GM12875 (cell line): ENCODE measurements around the gene ELF5.

Experiments used
- H3K4me3 ChIP-seq: one replicate; pipeline ENCODE4 v1.5.1; 2011; ENCODE audit warnings: low read depth, low read length, control low read depth
- CTCF ChIP-seq: IDR thresholded peaks from 2 replicates; pipeline ENCODE4 v1.5.1; 2011; ENCODE audit warnings: low read depth, mild to moderate bottlenecking, control low read depth, inconsistent platforms, low read length, moderate library complexity, borderline replicate concordance; ENCODE audit not compliant: insufficient read depth

Gene ELF5

DNA sequence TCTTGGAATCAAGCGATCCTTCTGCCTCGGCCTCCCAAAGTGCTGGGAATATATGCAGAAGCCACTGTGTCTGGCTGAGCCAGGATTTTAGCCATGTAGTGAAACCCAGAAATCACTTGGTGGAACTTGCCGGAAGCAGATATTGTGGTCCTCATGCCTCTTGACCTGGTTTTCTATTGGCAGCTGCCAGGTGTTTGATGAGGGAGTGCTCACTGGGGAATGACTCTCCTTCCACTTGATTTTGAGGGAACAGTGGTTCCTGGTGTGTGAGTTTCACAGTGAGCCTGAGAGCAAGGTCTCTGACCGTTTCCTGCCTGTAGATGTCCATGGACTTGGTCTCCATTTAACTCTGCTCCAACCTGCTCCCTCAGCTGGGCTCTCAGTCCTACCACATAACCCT lies 34.7 kb upstream of the ELF5 start:
- no peak for TF ChIP-seq CTCF
- no peak overlapping the region for H3K4me3 ChIP-seq

DNA sequence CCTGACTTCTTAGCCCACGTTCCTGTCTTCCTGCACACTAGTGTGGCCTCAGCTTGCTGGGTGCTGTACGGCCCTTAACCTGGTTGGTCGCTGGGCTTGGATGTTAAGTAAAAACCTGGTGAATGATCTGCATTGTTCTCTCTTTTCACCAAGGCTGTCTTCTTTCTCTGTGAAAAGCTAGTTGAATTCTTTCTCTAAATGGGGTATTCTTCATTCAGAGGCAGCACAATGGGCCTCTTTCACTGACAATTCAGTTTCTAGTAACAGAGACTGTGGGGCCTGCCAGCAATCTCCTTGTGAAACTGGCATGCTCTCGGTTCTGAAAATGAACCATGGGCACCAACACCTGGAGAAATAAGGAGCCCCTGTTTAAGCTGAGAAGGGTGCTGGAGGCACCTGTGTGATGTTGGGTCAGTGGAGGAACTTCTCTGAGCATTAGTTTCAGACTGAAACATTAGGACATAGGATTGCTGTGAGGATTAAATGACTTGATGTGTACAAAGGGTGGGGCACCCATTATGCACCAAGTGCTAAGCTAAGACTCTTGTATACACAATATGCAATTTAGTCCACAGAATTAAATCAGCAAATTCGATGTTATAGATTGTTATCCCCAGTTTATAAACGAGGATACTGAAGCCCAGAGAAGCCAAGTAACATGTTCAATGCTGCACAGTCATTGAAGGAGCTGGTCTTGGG lies 33.1 kb upstream of the ELF5 start:
- no peak for TF ChIP-seq CTCF
- H3K4me3 ChIP-seq, result no peak overlapping the region

DNA sequence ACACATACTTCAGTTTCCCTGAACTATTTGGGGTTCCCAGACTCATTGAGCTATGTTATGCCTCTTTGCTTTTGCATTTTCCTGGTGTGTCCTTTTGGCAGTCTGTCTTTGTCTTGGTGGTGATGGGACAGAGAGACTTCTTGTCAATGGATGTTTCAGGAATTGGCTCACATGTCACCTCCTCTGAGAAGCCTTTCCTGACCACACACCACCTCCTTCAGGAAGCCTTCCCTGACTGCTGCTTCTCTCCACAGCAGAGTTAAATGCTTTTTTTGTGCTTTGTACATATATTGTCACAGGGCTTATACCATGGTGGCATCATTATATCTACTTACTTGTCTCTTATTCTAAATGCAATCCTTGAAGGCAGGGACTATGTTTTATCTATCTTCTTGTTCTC lies 28.5 kb upstream of the ELF5 start:
- no peak for TF ChIP-seq CTCF
- no peak overlapping the region for H3K4me3 ChIP-seq

- TF ChIP-seq CTCF, result no peak
Observed at GRCh38 chr11:34540870-34541269, 27.3 kb upstream of the ELF5 start.

DNA sequence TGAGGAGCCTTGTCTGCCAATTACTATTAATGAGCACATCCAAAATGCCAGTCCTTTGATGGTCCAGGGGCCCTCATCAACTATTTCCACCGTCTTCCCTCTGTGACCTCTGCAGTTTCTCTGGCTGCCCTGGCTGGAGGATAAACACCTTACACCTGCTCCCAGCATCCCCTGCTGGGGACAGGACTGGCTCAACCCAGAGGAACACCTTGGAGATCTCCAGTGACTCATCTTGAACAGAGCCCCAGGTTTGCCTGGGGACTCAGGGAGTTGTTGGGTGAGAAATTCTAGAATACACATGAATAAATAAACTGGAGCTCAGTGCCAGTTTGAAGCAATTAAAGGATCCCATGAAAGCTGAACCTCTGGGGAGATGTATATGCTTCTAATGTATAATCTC lies 24.0 kb upstream of the ELF5 start:
- H3K4me3 ChIP-seq, result no peak overlapping the region
- TF ChIP-seq CTCF, result no peak

More at GRCh38 chr11:34540870-34541269, 27.3 kb upstream of the ELF5 start:
- H3K4me3 ChIP-seq, result no peak overlapping the region

GRCh38 chr11:34536056-34536455 lies 22.5 kb upstream of the ELF5 start:
- H3K4me3 ChIP-seq, result no peak overlapping the region
- TF ChIP-seq CTCF, result no peak

DNA sequence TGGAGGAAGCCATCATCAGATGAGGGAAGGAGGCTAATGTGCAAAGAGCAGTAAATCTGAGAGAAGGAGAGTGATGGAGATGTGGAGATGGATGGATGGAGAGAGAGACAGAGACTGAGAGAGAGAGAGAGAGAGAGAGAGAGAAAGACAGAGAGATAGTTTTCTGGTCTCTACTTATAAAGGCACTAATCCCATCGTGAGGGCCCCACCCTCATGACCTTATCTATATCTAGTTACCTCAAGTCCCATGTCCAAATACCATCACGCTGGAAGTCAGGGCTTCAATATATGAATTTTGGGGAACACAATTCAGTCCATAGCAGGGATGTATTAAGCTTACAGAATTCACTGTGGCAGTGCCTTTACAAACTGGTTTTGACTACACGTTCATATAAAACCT lies 21.2 kb upstream of the ELF5 start:
- TF ChIP-seq CTCF, result no peak
- no peak overlapping the region for H3K4me3 ChIP-seq
